SK-N-SH (cell line): ENCODE data around the gene FAM209A. TPM values are rescaled to one million over a fixed set of nuclear protein-coding genes. Genes with fewer than 3 reads are reported as not detected.

ENCODE experiments used
- CTCF ChIA-PET: fragments of 300-600, 350-600 bp; formaldehyde crosslinking; extraction: SDS; loops from one replicate; lab custom pipeline; 2021; lab: Yijun Ruan, JAX
- POLR2A ChIA-PET: fragments of 350-600 bp; sonication (Branson Sonifier 250); formaldehyde crosslinking; extraction: SDS; loops from one replicate; lab custom pipeline; 2020; ENCODE audit warnings: antibody characterized with exemption, inconsistent platforms; lab: Yijun Ruan, JAX
- DNase-seq: peaks from one replicate; pipeline ENCODE4 v3.0.0; 2012
- H2AFZ ChIP-seq: fragments of 200-600 bp; sonication (generic); 2 replicates; pipeline ENCODE4 v1.8.1; 2016; ENCODE audit warnings: antibody characterized with exemption, mild to moderate bottlenecking, low read depth
- H3F3A ChIP-seq: fragments of 200-600 bp; sonication (generic); replicated peaks from 2 replicates; pipeline ENCODE3; 2016; ENCODE audit warnings: antibody characterized with exemption, mild to moderate bottlenecking; ENCODE audit not compliant: insufficient read depth
- H3K27ac ChIP-seq, 2 experiments: fragments of 200-500 bp in 1 of 2; fragments of 200-600 bp in 1 of 2; sonication (Bioruptor generic) in 1 of 2; sonication (generic), shearing (Covaris generic) in 1 of 2; 2 replicates each; pipeline versions ENCODE4 v1.5.1 to v1.6.1; 2014 to 2016; ENCODE audit warnings: low read depth in 2 of 2, inconsistent platforms in 1 of 2, low read length in 1 of 2, mild to moderate bottlenecking in 1 of 2, mixed read lengths in 1 of 2
- H3K27me3 ChIP-seq: fragments of 200-600 bp; sonication (generic), shearing (Covaris generic); 2 replicates; pipeline ENCODE4 v1.6.1; 2016; ENCODE audit warnings: mixed run types; ENCODE audit not compliant: insufficient read depth
- H3K36me3 ChIP-seq, 2 experiments: fragments of 200-500 bp in 1 of 2; fragments of 200-600 bp in 1 of 2; sonication (Bioruptor generic) in 1 of 2; sonication (generic) in 1 of 2; replicated peaks in 1 of 2; 2 replicates each; pipeline versions ENCODE3 to v1.5.1; 2014 to 2016; ENCODE audit warnings: low read length in 1 of 2, mild to moderate bottlenecking in 1 of 2; ENCODE audit not compliant: insufficient read depth in 2 of 2, control insufficient read depth in 1 of 2
- H3K4me1 ChIP-seq, 2 experiments: fragments of 200-500 bp in 1 of 2; fragments of 200-600 bp in 1 of 2; sonication (Bioruptor generic) in 1 of 2; sonication (generic), shearing (Covaris generic) in 1 of 2; 2 replicates each; pipeline versions ENCODE4 v1.5.1 to v1.6.1; 2014 to 2016; ENCODE audit warnings: low read depth in 1 of 2, low read length in 1 of 2, mixed run types in 1 of 2; ENCODE audit not compliant: insufficient read depth in 2 of 2, control insufficient read depth in 1 of 2
- H3K4me2 ChIP-seq: fragments of 200-600 bp; sonication (generic), shearing (Covaris generic); 2 replicates; pipeline ENCODE4 v1.6.1; 2017; ENCODE audit warnings: mixed run types
- H3K4me3 ChIP-seq, 2 experiments: fragments of 200-500 bp in 1 of 2; fragments of 200-600 bp in 1 of 2; sonication (Bioruptor generic) in 1 of 2; sonication (generic), shearing (Covaris generic) in 1 of 2; 2 replicates each; pipeline versions ENCODE4 v1.5.1 to v1.8.1; 2014 to 2016; ENCODE audit warnings: low read depth in 2 of 2, inconsistent platforms in 1 of 2, low read length in 1 of 2, mild to moderate bottlenecking in 1 of 2, mixed read lengths in 1 of 2, moderate library complexity in 1 of 2
- H3K79me2 ChIP-seq: fragments of 200-600 bp; sonication (generic); 2 replicates; pipeline ENCODE4 v1.8.1; 2017; ENCODE audit warnings: mild to moderate bottlenecking; ENCODE audit not compliant: insufficient read depth
- H3K9ac ChIP-seq: fragments of 200-600 bp; sonication (generic); 2 replicates; pipeline ENCODE4 v1.6.1; 2017; ENCODE audit warnings: mixed run types
- H3K9me2 ChIP-seq: fragments of 200-600 bp; sonication (generic); 2 replicates; pipeline ENCODE4 v1.6.1; 2017; ENCODE audit warnings: mixed run types
- H3K9me3 ChIP-seq: fragments of 200-600 bp; sonication (generic); 2 replicates; pipeline ENCODE4 v1.6.1; 2017; ENCODE audit warnings: mixed run types, mild to moderate bottlenecking, moderate library complexity
- H4K20me1 ChIP-seq: fragments of 200-600 bp; sonication (generic); 2 replicates; pipeline ENCODE4 v1.6.1; 2017; ENCODE audit warnings: mild to moderate bottlenecking, mixed run types; ENCODE audit not compliant: insufficient read depth
- CHD2 ChIP-seq: fragments of 150-350 bp; IDR thresholded peaks from 2 replicates; pipeline ENCODE4 v1.6.1; 2018; ENCODE audit warnings: low read length; ENCODE audit not compliant: partially characterized antibody
- ELF1 ChIP-seq: IDR thresholded peaks from 2 replicates; pipeline ENCODE4 v1.4.0; 2012
- EZH2phosphoT487 ChIP-seq: fragments of 200-600 bp; sonication (generic); IDR thresholded peaks from 2 replicates; pipeline ENCODE4 v1.6.1; 2017; ENCODE audit warnings: low read depth, mixed run types, mild to moderate bottlenecking, antibody characterized with exemption, moderate library complexity, borderline replicate concordance
- FOXJ3 ChIP-seq: sonication (generic); formaldehyde crosslinking; IDR thresholded peaks from 2 replicates; pipeline ENCODE4 v1.5.1; 2020; ENCODE audit warnings: mild to moderate bottlenecking, missing genetic modification reagents
- JUND ChIP-seq: IDR thresholded peaks from 2 replicates; pipeline ENCODE4 v1.4.0; 2012
- MEF2A ChIP-seq: IDR thresholded peaks from 2 replicates; pipeline ENCODE4 v1.4.0; 2012; ENCODE audit warnings: low read depth, borderline replicate concordance
- MXI1 ChIP-seq: IDR thresholded peaks from 2 replicates; pipeline ENCODE4 v1.6.1; 2012; ENCODE audit warnings: mild to moderate bottlenecking, low read depth, low read length, improper control_type of control experiment
- POLR2AphosphoS5 ChIP-seq: IDR thresholded peaks from 2 replicates; pipeline ENCODE4 v1.6.1; 2012; ENCODE audit warnings: low read depth, low read length
- RAD21 ChIP-seq: IDR thresholded peaks from 2 replicates; pipeline ENCODE4 v1.6.1; 2012; ENCODE audit warnings: mild to moderate bottlenecking, low read length
- RCOR1 ChIP-seq: fragments of 150-350 bp; IDR thresholded peaks from 2 replicates; pipeline ENCODE4 v1.6.1; 2017; ENCODE audit warnings: antibody characterized with exemption, low read length
- RXRA ChIP-seq: IDR thresholded peaks from 2 replicates; pipeline ENCODE4 v1.4.0; 2012; ENCODE audit warnings: low read depth, mild to moderate bottlenecking, borderline replicate concordance
- SIN3A ChIP-seq: IDR thresholded peaks from 2 replicates; pipeline ENCODE4 v1.6.1; 2012; ENCODE audit warnings: low read depth, mild to moderate bottlenecking, low read length, moderate library complexity, borderline replicate concordance
- SMC3 ChIP-seq: IDR thresholded peaks from 2 replicates; pipeline ENCODE4 v1.6.1; 2012; ENCODE audit warnings: low read depth, low read length, improper control_type of control experiment
- TAF1 ChIP-seq: IDR thresholded peaks from 2 replicates; pipeline ENCODE4 v1.6.1; 2012; ENCODE audit warnings: low read depth, mild to moderate bottlenecking, low read length, moderate library complexity, borderline replicate concordance
- TEAD4 ChIP-seq: IDR thresholded peaks from 2 replicates; pipeline ENCODE4 v1.4.0; 2012; ENCODE audit warnings: mild to moderate bottlenecking, borderline replicate concordance; ENCODE audit not compliant: insufficient read depth
- YY1 ChIP-seq: IDR thresholded peaks from 2 replicates; pipeline ENCODE4 v1.4.0; 2012; ENCODE audit warnings: low read depth, mild to moderate bottlenecking
- WGBS: methylation state at CpG from one replicate; pipeline ENCODE4 v1.1.6; 2017; ENCODE audit warnings: low lambda C conversion rate; 5-methylcytosine and 5-hydroxymethylcytosine counted together
- polyA plus RNA-seq, 3 experiments: library from polyadenylated mRNA; depleted of rRNA; stranded (reverse); fragments of >200 nt; gene quantifications; 2 replicates each; pipeline ENCODE4 v1.2.3, GENCODE V29; 2012
- TF ChIP-seq, protein P1 (sequence below): fragments of 150-350 bp; IDR thresholded peaks from 2 replicates; pipeline ENCODE4 v1.6.1; 2017; ENCODE audit warnings: antibody characterized with exemption, low read length, low read depth, borderline replicate concordance
- TF ChIP-seq, protein P2 (sequence below): fragments of 150-350 bp; IDR thresholded peaks from 2 replicates; pipeline ENCODE4 v1.6.1; 2016; ENCODE audit warnings: mild to moderate bottlenecking, low read depth, low read length
- TF ChIP-seq, protein P3 (sequence below): IDR thresholded peaks from 2 replicates; pipeline ENCODE4 v1.4.0; 2012; ENCODE audit warnings: low read depth, borderline replicate concordance

The FAM209A gene
- polyA plus RNA-seq, 1 of the 3 experiments (the other 2 are of a cell fraction): not detected

DNA sequence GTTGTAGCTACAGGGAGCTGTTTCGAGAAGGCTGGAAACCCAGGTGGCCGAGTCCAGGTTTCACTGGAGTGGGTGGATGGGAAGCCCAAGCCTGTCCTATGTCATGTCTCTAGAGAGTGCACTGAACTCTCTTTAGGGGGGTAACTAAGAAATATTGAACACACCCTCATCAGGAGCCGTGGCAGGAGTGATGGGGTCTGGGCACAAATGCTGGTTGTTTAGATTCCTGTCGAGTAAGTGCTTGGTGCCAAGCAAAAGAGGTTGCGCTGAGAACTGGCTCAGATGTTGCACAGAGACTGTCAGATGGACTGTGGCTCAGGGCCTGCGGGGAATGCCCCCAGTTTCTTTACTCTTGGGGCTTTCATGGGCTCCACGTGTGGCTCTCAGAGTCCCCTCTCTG, 7.3 kb upstream of the FAM209A start (continued):
- TF ChIP-seq RXRA: no peak
- no peak for TF ChIP-seq SMC3
- no peak for TF ChIP-seq MXI1
- TF ChIP-seq CHD2: no peak
- no peak for TF ChIP-seq ELF1
- TF ChIP-seq, protein P1, sequence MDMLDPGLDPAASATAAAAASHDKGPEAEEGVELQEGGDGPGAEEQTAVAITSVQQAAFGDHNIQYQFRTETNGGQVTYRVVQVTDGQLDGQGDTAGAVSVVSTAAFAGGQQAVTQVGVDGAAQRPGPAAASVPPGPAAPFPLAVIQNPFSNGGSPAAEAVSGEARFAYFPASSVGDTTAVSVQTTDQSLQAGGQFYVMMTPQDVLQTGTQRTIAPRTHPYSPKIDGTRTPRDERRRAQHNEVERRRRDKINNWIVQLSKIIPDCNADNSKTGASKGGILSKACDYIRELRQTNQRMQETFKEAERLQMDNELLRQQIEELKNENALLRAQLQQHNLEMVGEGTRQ: no peak
- TF ChIP-seq JUND: no peak
- no peak for TF ChIP-seq RAD21
- no peak for TF ChIP-seq TAF1
- no peak for TF ChIP-seq RCOR1
- TF ChIP-seq POLR2AphosphoS5: no peak

DNA sequence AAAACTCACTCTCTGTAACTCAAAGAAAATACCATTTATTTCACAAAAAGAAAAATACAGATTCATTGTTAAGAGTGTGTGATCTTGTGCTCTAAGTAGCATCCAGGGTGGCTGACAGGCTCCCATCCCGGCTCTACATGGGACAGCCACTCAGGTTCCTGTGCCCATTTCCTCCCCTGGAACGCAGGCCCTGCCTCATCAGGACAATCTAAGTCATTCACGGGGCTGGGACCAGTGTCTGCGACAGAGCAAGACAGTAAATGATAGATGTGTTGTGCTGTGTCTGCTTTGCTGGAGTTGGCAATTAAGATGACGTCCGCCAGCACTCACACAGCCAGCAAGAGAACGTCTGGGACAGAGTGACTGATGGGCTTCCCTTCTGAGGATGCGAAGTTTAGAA, 6.9 kb upstream of the FAM209A start:
- Histone ChIP-seq H3K27me3 (no peaks in the 10 kb centered on the region), H3K4me3 (no peak overlapping the region), H3K9ac (no peak overlapping the region), H3K4me2 (no peak overlapping the region), H3K9me3 (no peaks in the 10 kb centered on the region), H4K20me1 (no peaks in the 10 kb centered on the region), H3K4me1 (no peaks in the 10 kb centered on the region), H3K79me2 (no peaks in the 10 kb centered on the region), H3F3A (no peaks in the 10 kb centered on the region), H3K36me3 (peaks cover 49 to 51% of the 10 kb centered on the region in 2 experiments), H3K27ac (no peak overlapping the region), H3K9me2 (no peaks in the 10 kb centered on the region), H2AFZ (no peak overlapping the region)
- WGBS: 86% methylated on average over 8 of the region's 8 CpGs
- CTCF ChIA-PET: no interaction called here
- no peak for TF ChIP-seq TEAD4
- TF ChIP-seq POLR2AphosphoS5: no peak
- TF ChIP-seq, protein P2, sequence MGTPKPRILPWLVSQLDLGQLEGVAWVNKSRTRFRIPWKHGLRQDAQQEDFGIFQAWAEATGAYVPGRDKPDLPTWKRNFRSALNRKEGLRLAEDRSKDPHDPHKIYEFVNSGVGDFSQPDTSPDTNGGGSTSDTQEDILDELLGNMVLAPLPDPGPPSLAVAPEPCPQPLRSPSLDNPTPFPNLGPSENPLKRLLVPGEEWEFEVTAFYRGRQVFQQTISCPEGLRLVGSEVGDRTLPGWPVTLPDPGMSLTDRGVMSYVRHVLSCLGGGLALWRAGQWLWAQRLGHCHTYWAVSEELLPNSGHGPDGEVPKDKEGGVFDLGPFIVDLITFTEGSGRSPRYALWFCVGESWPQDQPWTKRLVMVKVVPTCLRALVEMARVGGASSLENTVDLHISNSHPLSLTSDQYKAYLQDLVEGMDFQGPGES: no peak
- TF ChIP-seq MXI1: no peak
- TF ChIP-seq CHD2: no peak
- TF ChIP-seq YY1: no peak
- TF ChIP-seq JUND: no peak
- no peak for TF ChIP-seq FOXJ3
- no peak for TF ChIP-seq MEF2A
- TF ChIP-seq ELF1: no peak
- no peak for TF ChIP-seq SIN3A
- no peak for TF ChIP-seq EZH2phosphoT487
- TF ChIP-seq, protein P3, sequence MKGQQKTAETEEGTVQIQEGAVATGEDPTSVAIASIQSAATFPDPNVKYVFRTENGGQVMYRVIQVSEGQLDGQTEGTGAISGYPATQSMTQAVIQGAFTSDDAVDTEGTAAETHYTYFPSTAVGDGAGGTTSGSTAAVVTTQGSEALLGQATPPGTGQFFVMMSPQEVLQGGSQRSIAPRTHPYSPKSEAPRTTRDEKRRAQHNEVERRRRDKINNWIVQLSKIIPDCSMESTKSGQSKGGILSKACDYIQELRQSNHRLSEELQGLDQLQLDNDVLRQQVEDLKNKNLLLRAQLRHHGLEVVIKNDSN: no peak
- no peak for TF ChIP-seq TAF1
- no peak for TF ChIP-seq SMC3
- POLR2A ChIA-PET: no interaction called here
- DNase-seq: no peak
